NCI-H146 treated with DMSO at 0.1 percent for 48 hours (cell line): ENCODE results near the gene FSIP1.

Source experiments
- DNase-seq: peaks from one replicate; lab custom pipeline; 2025; ENCODE audit not compliant: unreplicated experiment; lab: John Stamatoyannopoulos, UW

Gene FSIP1

GRCh38 chr15:39651881-39652280 is 130.8 kb downstream of the FSIP1 start:
- no peak for DNase-seq

DNA sequence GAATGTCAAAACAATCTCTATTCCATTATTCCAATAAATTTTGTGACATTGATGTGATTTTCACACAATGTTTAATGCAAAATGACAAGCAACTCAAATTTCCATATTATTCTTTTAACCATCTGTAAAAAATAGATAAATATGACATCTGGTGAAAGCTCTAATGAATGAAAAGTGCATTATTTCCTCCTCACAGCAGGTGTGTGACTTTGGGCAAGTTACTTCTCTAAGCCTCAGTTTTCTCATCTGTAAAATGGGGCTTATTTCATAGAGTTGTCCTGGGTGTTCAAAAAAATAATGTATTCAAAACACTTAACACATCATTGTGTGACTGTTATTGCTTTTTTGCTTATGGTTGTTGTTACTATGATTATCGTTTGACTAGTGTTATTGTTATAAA is 131.3 kb downstream of the FSIP1 start:
- DNase-seq: no peak

DNA sequence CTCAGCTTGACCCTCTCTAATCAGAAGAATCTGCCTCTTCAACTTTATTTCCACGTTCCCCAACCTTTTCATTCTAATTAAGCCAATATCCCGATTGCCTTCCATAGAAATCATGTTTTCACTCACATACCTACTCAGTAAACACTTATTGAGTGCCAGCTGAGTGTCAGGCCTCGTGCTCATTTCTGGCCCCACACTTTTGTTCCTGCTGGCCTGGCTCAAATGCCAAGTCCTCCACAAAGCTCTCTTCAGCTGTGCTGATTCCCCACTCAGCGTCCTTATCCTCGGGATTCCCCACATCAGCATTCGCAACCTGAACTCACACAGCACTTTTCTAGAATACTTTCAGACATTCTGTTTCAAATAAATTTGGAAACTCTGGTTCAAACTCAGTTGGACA is 132.9 kb downstream of the FSIP1 start:
- DNase-seq: no peak

GRCh38 chr15:39646425-39646824 is 136.2 kb downstream of the FSIP1 start:
- no peak for DNase-seq

GRCh38 chr15:39645976-39646257 is 136.7 kb downstream of the FSIP1 start:
- no peak for DNase-seq

DNA sequence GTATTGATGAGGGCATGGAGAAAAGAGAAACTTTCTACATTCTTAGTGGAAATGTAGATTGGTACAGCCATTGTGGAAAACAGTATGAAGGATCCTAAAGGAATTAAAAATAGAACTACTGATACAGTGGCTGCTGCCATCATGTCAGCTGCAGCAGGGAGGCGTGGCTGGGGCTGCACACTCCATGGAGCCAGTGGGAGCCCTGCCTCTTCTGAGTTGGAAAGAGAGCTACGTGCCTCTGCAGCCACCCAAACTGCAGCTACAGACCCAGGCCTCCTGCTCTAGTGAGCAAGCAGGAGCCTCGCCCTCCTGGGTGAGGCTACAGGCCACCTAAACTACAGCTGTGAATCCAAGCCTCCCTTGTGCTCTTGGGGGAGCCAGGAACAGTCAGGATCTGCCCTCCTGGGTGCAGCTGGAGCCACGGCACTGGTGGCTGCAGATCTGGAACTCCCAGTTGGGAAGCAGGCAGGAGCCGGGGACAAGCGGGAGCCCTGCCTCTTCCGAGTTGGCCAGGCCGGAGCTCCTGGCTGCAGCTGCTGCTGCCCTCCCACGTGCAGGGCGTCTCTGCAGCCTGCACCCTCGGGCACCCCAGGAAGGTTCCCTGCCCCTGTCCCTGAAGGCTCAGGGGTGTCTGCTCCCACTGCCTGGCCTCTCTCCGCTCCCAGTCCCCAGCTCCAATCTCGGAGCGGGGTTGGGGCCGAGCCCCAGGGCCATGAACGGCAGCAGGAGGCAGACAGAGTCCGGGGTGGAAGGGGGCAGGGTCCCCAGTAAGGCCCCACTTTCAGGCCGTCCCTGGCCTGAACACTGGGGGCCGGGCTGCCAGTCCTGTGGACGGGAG is 137.3 kb downstream of the FSIP1 start:
- DNase-seq: no peak

DNA sequence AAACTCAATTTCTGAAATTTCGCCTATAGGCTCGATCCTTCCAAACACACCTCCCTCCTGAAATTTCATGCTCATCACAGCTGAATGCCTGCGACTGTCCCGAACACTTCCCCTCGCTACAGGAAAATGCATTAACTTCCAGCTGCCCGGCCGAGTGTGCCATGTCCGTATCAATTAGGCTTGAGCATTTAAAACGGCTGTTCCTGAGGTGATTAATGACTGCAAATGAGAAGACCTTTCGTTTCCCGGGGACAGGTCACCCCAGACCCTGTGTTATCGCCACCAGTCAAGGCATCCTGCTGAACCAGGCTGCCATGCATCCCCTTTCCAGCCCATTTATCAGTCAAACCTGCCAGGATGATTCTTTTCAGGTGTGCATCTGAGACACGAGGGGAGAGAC is 138.5 kb downstream of the FSIP1 start:
- DNase-seq: no peak

DNA sequence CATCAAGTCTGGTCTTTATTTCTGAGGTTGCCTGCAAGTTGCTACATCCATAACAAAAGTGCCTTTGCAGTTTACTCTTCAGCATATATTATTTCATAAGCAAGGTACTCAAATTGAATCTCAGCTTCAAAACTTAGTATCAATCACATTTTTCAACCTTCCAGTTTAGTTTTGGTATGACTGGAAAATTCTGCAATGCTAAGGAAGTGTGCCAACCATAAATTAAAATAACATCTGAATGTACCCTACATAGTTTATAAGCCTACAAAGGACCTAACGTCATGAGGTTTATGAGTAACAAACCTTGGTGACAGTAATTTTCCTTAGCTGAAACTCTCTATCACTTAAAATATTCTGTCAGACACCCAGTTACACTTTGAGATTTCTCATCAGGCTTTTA is 138.9 kb downstream of the FSIP1 start:
- no peak for DNase-seq

DNA sequence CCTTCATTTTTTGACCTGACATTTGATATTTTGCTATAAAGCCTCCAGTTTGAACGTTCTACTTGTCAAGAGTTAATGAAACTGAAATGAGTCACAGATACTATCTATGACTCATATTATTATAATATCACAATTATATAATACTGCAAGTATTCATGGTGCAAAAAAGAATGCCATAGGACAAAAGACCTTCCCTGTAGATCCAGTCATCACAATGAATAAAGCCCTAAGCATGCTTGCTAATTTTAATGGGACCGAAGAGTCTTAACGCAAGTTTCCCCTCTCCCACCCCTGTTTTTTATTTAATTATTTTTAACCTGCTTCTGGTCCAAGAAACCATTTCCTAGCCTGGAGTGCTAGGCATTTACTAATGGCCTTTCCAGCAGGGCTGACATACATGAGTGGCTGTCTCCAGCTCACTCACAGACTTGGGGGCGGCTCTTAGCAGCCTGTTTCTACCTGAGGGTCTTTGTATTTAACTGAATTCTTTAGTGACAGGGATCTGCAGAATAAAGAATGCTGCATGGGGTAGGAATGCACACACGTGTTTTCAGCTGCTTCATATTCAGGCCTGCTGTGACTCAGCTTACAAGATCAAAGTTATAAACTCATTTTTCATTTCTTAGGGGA is 140.5 kb downstream of the FSIP1 start:
- DNase-seq: no peak

- DNase-seq: no peak
Observed at GRCh38 chr15:39641191-39641889, 141.3 kb downstream of the FSIP1 start.

GRCh38 chr15:39640665-39641064 is 142.0 kb downstream of the FSIP1 start:
- DNase-seq: no peak

DNA sequence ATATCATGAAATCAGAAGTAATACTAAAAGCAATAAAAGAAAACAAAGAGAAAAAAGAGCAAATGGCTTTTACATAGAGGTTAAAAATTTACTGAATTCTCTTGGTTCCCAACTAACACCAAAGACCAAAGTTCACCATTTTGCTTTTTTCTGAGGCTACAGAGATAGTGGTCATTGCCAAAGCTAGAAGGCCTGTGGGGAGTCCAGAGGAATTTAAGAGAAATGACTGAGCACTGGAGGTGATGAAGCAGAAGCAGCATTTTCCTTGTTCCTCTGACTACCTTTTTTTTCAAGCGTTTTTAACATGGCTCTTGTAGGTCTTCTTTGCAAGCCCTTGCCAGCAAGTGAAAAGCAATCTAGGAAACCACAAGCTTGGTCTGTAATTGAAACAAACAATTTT is 143.6 kb downstream of the FSIP1 start:
- no peak for DNase-seq

- no peak for DNase-seq
Observed at GRCh38 chr15:39638041-39638440, 144.6 kb downstream of the FSIP1 start.

- no peak for DNase-seq
Observed at GRCh38 chr15:39631357-39631756, 151.3 kb downstream of the FSIP1 start.

DNA sequence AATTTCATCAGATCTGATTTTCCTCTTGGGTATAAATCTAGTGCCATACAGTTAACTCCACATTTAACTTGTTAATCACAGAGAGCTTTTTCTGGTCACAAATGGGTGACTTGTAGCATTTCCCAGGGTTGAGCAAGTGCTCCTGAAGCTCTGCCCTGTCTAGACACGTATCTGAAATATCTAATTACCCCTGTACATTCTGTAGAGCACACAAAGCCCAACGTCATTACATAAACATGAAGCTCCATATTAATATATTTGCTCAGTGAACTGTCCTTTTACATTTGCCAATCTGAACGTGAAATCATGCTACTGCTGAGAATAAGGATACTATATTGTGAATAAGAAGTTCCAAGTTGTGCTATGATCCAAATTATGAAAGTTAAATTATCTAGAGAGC is 152.7 kb downstream of the FSIP1 start:
- no peak for DNase-seq

DNA sequence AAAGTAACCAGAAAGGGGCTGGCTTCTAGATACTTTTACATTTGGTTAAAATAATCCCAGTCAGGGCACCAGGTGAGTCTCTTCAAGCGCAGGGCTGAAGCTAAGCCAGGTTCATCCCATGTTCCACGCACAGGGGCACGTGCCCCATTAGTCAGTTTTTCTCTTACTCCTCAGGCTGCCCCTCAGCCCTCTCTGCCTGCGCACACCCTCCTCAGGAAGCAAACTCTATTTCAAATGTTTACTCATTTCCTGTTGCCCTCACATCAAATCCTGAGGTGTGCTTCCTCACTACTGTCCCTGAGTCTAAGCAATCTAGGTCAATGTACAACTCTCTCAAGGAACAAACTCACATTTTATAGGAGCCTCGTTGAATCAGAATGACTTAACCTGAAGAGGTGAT is 153.3 kb downstream of the FSIP1 start:
- no peak for DNase-seq

GRCh38 chr15:39628546-39629257 is 153.9 kb downstream of the FSIP1 start:
- no peak for DNase-seq

DNA sequence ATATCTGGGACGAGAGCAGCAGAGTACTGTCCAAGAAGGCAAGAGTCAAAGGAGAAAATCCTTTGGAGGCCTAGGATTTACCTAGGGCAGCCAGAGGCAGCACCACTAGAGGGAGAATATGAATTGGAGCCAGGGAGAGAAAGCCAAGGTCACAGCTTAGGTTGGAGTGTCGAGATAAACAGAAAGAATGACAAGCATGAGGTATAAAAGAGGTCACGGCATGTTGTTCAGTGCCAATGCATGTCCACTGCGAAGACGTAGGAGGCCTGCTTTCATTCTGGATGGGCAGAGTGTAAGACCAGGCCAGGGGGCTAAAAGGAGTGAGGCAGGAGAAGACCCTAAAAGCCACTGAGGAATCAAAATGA is 154.5 kb downstream of the FSIP1 start:
- no peak for DNase-seq

GRCh38 chr15:39627451-39628143 is 155.0 kb downstream of the FSIP1 start:
- DNase-seq: no peak

DNA sequence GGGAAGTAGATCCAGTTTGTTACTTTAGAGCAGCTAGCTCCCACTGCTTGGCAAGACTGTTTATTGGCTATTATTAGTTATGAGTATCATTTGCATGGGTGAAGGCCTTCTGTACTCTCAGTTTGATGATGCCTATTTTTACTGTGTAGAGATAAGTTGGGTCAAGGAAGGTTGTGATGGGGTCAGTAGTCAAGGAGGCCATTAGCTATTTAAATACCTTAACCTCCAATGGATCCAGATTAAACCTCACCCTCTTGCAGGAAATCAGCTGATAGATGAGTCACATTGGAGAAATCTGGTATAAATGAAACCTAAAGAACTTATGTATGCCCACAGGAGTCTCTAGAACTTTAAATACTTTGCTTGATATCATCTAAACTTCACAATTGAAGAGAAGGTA is 156.8 kb downstream of the FSIP1 start:
- no peak for DNase-seq

DNA sequence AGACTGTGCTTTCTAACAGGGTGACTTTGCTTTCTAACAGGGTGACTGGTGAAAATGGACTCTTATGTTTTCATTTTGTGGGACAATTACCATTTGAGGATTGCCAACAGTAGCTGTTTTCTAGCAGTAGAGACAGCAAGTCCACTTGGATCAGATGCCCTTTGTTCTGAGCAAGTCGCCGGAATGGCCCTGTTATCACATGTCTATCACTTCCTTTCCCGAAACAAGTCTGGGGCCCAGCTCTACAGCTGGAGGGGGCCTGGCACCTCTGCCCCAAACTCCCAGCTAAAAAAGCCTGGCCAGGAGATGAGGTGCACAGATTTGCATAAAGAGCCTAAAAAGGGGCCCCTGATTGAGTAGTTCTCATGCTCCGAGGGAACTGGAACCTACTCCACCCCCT is 157.2 kb downstream of the FSIP1 start:
- no peak for DNase-seq
